Liver (tissue), 9 donors: ENCODE results near the gene TLCD1. TPM values are rescaled to one million over a fixed set of nuclear protein-coding genes. Genes with fewer than 3 reads are reported as not detected.

Experiments used
- DNase-seq: peaks from one replicate; pipeline ENCODE4 v3.0.0-alpha.2; 2017; ENCODE audit warnings: low spot score
- H3K27ac ChIP-seq, 2 donors: one replicate each; pipeline ENCODE4 v1.7.0; 2013; ENCODE audit warnings: inconsistent platforms in 2 of 2, low read length in 2 of 2, control low read depth in 1 of 2, low read depth in 1 of 2, mild to moderate bottlenecking in 1 of 2
- H3K27me3 ChIP-seq, 4 donors: one replicate each; pipeline versions ENCODE4 v1.6.1 to v1.7.0; 2013; ENCODE audit warnings: low read length in 3 of 4, inconsistent platforms in 1 of 4, mild to moderate bottlenecking in 1 of 4, moderate library complexity in 1 of 4; ENCODE audit not compliant: control insufficient read depth in 4 of 4, insufficient read depth in 4 of 4
- H3K36me3 ChIP-seq, 4 donors: one replicate each; pipeline versions ENCODE4 v1.6.1 to v1.7.0; 2013; ENCODE audit warnings: low read length in 3 of 4, mild to moderate bottlenecking in 3 of 4, low read depth in 1 of 4, moderate library complexity in 1 of 4; ENCODE audit not compliant: control insufficient read depth in 4 of 4, insufficient read depth in 3 of 4
- H3K4me1 ChIP-seq, 4 donors: one replicate each; pipeline versions ENCODE4 v1.6.1 to v1.7.0; 2013; ENCODE audit warnings: low read length in 3 of 4, mild to moderate bottlenecking in 3 of 4, moderate library complexity in 1 of 4; ENCODE audit not compliant: control insufficient read depth in 4 of 4, insufficient read depth in 4 of 4
- H3K4me3 ChIP-seq, 3 donors: one replicate each; pipeline versions ENCODE4 v1.6.1 to v1.7.0; 2013; ENCODE audit warnings: low read length in 3 of 3, control low read depth in 1 of 3, low read depth in 1 of 3, mild to moderate bottlenecking in 1 of 3
- H3K9ac ChIP-seq, 2 donors: one replicate each; pipeline ENCODE4 v1.7.0; 2013; ENCODE audit warnings: low read length in 2 of 2, mild to moderate bottlenecking in 2 of 2, moderate library complexity in 2 of 2, control low read depth in 1 of 2, low read depth in 1 of 2
- H3K9me3 ChIP-seq, 4 donors: one replicate each; pipeline versions ENCODE4 v1.6.1 to v1.7.0; 2013; ENCODE audit warnings: low read length in 3 of 4; ENCODE audit not compliant: control insufficient read depth in 4 of 4
- CTCF ChIP-seq: fragments of 150-350 bp; IDR thresholded peaks from 2 replicates; pipeline ENCODE4 v1.5.1; 2017; ENCODE audit warnings: improper control_type of control experiment, low read depth, low read length; ENCODE audit not compliant: missing input control
- EGR1 ChIP-seq, 2 donors: IDR thresholded peaks; 2 replicates each; pipeline ENCODE4 v1.6.1; 2016 to 2018; ENCODE audit warnings: antibody characterized with exemption in 2 of 2, low read depth in 2 of 2
- FOXA1 ChIP-seq: IDR thresholded peaks from 2 replicates; pipeline ENCODE4 v1.6.1; 2016; ENCODE audit warnings: antibody characterized with exemption
- FOXA2 ChIP-seq: IDR thresholded peaks from 2 replicates; pipeline ENCODE4 v1.6.1; 2016; ENCODE audit warnings: antibody characterized with exemption
- GABPA ChIP-seq, 2 donors: IDR thresholded peaks in 1 of 2; conservative IDR thresholded peaks in 1 of 2; 2 replicates each; pipeline ENCODE4 v1.6.1; 2016; ENCODE audit warnings: antibody characterized with exemption in 2 of 2, mild to moderate bottlenecking in 1 of 2, moderate library complexity in 1 of 2
- HNF4A ChIP-seq, 2 donors: conservative IDR thresholded peaks; 2 replicates each; pipeline ENCODE4 v1.6.1; 2016; ENCODE audit warnings: antibody characterized with exemption in 2 of 2, mild to moderate bottlenecking in 2 of 2
- HNF4G ChIP-seq: IDR thresholded peaks from 2 replicates; pipeline ENCODE4 v1.6.1; 2016; ENCODE audit warnings: antibody characterized with exemption
- JUND ChIP-seq, 2 donors: IDR thresholded peaks; 2 replicates each; pipeline ENCODE4 v1.6.1; 2016; ENCODE audit warnings: antibody characterized with exemption in 2 of 2
- NR2F2 ChIP-seq: IDR thresholded peaks from 2 replicates; pipeline ENCODE4 v1.6.1; 2016; ENCODE audit warnings: antibody characterized with exemption
- RAD21 ChIP-seq, 2 donors: IDR thresholded peaks; 2 replicates each; pipeline ENCODE4 v1.6.1; 2016; ENCODE audit warnings: antibody characterized with exemption in 2 of 2, mild to moderate bottlenecking in 2 of 2
- REST ChIP-seq: IDR thresholded peaks from 2 replicates; pipeline ENCODE4 v1.6.1; 2016; ENCODE audit warnings: antibody characterized with exemption, mild to moderate bottlenecking
- RXRA ChIP-seq, 2 donors: IDR thresholded peaks; 2 replicates each; pipeline ENCODE4 v1.6.1; 2017 to 2018; ENCODE audit warnings: antibody characterized with exemption in 2 of 2, mild to moderate bottlenecking in 1 of 2
- SP1 ChIP-seq: IDR thresholded peaks from 2 replicates; pipeline ENCODE4 v1.6.1; 2018; ENCODE audit warnings: antibody characterized with exemption, mild to moderate bottlenecking
- TAF1 ChIP-seq: conservative IDR thresholded peaks from 2 replicates; pipeline ENCODE4 v1.6.1; 2016; ENCODE audit warnings: antibody characterized with exemption, mild to moderate bottlenecking
- YY1 ChIP-seq: IDR thresholded peaks from 2 replicates; pipeline ENCODE4 v1.6.1; 2016; ENCODE audit warnings: antibody characterized with exemption, mild to moderate bottlenecking
- ZBTB33 ChIP-seq: IDR thresholded peaks from 2 replicates; pipeline ENCODE4 v1.6.1; 2016; ENCODE audit warnings: antibody characterized with exemption
- WGBS: extraction: QIAGEN DNeasy Blood & Tissue Kit; methylation state at CpG from one replicate; pipeline ENCODE4 v1.1.7; 2013; 5-methylcytosine and 5-hydroxymethylcytosine counted together
- polyA plus RNA-seq, 2 donors: library from polyadenylated mRNA; stranded (reverse) in 1 of 2; unstranded in 1 of 2; fragments of 200-250 nt in 1 of 2; fragments of >200 nt in 1 of 2; fragmentation: Nextera tagmentation in 1 of 2; extraction: Ambion mirVana in 1 of 2; gene quantifications; one replicate each; pipeline versions ENCODE4 v1.2.1 to v1.2.3, GENCODE V29; 2013 to 2015
- total RNA-seq, 2 donors: library from RNA; depleted of rRNA; stranded (reverse); fragments of >200 nt; gene quantifications; one replicate each; pipeline ENCODE4 v1.2.3, GENCODE V29; 2014
- TF ChIP-seq, protein P1 (sequence below): IDR thresholded peaks from 2 replicates; pipeline ENCODE4 v1.6.1; 2016; ENCODE audit warnings: antibody characterized with exemption
- TF ChIP-seq, protein P2 (sequence below): IDR thresholded peaks from 2 replicates; pipeline ENCODE4 v1.6.1; 2016; ENCODE audit warnings: antibody characterized with exemption
- donor health status: healthy.
- donor health status: healthy.
- donor health status: healthy.
- donor health status: healthy.
- donor health status: healthy.

Gene TLCD1
- total and polyA plus RNA-seq, 4 donors: 4.4 to 8.8 (median 6.5) TPM

GRCh38 chr17:28747051-28747691, 21.1 kb upstream of the TLCD1 start:
- no peak overlapping the region for H3K9ac ChIP-seq
- WGBS: 34% methylated on average over 7 of the region's 7 CpGs
- peaks cover 4 to 30% (median 20%) of the 10 kb centered on the region in 4 donors for H3K36me3 ChIP-seq
- no peak for DNase-seq
- H3K27me3 ChIP-seq: no peaks in the 10 kb centered on the region
- TF ChIP-seq REST (no peak), HNF4G (no peak), GABPA (IDR thresholded peaks at IDR 0.05 in 1 of 2, conservative IDR thresholded peaks at IDR 0.05 in 1 of 2) (no peak), RAD21 (IDR thresholded peaks at IDR 0.05) (no peak), ZBTB33 (no peak), NR2F2 (no peak), RXRA (IDR thresholded peaks at IDR 0.05) (no peak), JUND (IDR thresholded peaks at IDR 0.05) (no peak), TAF1 (no peak), EGR1 (IDR thresholded peaks at IDR 0.05; ENCODE audit: low read depth in 2 of 2) (no peak), FOXA2 (no peak), SP1 (no peak), HNF4A (conservative IDR thresholded peaks at IDR 0.05) (no peak), FOXA1 (no peak), CTCF (no peak), YY1 (no peak)
- TF ChIP-seq, protein P1, sequence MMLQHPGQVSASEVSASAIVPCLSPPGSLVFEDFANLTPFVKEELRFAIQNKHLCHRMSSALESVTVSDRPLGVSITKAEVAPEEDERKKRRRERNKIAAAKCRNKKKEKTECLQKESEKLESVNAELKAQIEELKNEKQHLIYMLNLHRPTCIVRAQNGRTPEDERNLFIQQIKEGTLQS: no peak
- TF ChIP-seq, protein P2, sequence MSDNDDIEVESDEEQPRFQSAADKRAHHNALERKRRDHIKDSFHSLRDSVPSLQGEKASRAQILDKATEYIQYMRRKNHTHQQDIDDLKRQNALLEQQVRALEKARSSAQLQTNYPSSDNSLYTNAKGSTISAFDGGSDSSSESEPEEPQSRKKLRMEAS: no peak
- peak overlapping the region; percentile 74 to 92 for H3K27ac ChIP-seq
- H3K4me3 ChIP-seq: no peak overlapping the region
- H3K9me3 ChIP-seq: no peaks in the 10 kb centered on the region
- peaks cover 16 to 50% (median 35%) of the 10 kb centered on the region in 4 donors for H3K4me1 ChIP-seq
